GM18951 (cell line): Measurements from ENCODE around the gene SPDYC.
"Not testable (repeated sequence)": the region's sequence is repeated elsewhere in the genome, so short reads cannot be mapped to it uniquely, and the experiment has no call there.

ENCODE experiments used
- POLR2A ChIP-seq: IDR thresholded peaks from 4 replicates; pipeline ENCODE4 v1.6.1; 2011; ENCODE audit warnings: mild to moderate bottlenecking; ENCODE audit not compliant: insufficient read length, insufficient read depth; ENCODE audit errors: extremely low read depth
- in situ Hi-C: fragments of 300-500 bp; cut with MboI; formaldehyde crosslinking; loops from one replicate; pipeline ENCODE4 v1.12.0; 2022; ENCODE audit warnings: low sequenced_read_pairs, mixed read lengths, inconsistent platforms; ENCODE audit not compliant: unreplicated experiment

SPDYC gene

DNA sequence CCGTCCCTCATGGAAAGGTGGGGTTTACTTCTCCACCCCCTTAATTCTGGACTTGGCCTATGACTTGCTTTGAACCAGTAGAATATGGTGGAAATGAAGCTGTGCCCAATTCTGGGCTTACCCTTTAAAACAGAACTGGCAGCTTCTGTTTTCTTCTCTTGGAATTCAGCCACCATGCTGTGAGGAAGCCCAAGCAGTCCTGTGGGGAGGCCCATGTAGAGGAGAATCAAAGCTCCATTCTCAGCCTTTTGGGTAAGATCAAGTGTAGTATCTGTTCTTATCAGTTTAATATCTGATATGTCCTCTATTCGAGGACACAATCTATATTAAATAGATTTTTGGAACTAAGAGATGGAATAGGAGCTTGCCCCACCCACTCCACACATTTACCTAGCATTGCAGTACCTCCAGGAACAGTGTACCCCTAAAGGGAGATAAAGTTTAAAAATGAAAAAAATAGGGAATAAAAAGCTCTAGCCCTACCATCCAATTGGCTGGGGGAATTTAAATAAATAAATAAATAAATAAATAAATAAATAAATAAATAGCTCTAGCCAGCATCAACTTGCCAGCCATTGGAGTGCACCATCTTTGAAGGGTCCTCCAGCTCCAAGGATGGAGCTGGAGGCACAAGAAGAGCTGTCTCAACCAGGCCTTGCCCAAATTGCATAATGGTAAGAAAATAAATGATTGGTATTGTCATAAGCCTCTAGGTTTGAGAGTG is 22.5 kb upstream of the SPDYC start:
- in situ Hi-C loops, result no loop called here
- no peak for TF ChIP-seq POLR2A

DNA sequence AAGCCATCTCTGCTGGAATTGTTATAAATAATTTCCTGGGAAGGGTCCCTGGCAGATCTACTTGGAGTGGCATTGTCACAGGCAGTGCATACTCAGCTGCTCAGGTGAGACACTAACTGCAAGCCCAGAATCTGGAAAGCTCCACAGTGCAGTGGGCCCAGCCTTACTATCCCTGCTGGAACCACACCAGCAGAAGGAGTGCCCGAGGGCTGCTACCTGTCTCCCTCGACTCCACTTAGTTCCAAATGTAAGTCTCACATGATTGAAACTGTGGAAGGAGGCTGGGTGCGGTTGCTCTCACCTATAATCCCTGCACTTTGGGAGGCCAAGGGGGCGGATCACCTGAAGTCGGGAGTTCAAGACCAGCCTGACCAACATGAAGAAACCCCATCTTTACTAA is 21.4 kb upstream of the SPDYC start:
- in situ Hi-C loops, result no loop called here
- no peak for TF ChIP-seq POLR2A

DNA sequence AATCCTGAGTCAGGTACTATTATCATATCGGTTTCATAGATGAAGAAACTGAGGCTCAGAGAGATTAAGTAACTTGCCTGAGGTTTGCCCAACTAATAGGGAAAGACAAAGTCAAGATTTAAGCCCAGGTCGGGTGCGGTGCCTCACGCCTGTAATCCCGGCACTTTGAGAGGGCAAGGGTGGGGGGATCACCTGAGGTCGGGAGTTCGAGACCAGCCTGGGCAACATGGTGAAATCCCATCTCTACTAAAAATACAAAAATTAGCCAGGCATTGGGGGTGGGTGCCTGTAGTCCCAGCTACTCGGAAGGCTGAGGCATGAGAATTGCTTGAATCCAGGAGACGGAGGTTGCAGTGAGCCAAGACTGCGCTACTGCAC is 19.9 kb upstream of the SPDYC start:
- in situ Hi-C loops, result not testable (repeated sequence)

DNA sequence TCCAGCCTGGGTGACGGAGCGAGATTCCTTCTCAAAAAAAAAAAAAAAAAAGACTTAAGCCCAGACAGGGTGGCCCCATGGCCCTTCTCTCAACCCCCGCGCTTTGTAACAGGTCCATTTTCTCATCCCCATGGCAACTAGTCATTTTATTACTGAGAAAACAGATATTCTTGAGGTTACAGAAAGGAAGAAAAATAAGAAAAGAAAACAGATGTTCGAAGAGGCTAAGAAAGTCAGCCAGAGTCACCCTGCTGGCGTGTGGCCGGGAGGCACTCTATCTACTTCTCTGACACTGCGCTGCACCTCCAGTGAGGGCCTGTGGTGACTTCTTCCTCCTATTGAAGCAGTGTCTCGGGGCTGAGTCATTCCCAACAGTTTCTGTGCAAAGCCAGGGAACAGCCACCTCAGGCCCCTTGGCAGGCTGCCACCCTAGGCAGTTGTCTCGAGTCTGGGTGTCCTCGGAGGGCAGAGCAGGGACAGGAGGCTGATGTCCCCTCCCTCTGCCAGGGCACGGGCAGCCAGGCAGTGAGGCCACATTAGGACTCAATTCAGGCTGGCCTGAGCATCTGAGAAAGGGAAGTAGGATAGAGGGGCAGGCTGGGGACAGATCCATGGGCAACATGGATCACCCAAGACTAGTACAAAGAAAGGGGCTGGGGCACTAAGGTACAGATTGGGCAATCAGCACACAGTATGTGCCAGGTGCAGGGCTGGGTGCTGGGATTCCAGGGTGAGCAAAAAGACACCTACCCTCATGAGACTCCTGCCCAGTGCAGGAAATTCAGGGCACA is 19.3 kb upstream of the SPDYC start:
- in situ Hi-C loops, result no loop called here
- no peak for TF ChIP-seq POLR2A

DNA sequence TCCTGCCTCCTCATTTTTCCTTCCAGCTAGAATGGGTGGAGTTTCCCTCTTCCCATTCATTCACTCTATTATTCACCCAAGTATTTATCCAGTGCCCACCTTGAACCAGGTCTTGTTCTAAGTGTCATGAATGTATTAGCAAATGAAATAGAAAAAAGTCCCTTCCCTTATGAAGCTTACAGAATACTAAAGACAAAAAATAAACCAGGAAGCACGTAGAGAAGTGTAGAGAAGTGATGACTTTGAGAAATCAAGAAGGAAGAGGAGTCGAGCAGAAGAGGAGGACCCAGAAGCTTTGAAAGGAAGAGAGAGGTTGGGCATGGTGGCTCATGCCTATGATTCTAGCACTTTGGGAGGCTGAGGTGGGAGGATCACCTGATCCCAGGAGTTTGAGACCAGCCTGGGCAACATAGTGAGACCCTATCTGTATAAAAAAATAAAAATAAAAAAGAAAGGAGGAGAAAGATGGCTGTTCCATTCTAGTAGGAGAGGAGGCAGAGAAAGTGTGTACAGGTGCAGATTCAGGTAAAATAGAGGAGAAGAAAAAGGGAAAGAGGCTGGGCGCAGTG is 18.6 kb upstream of the SPDYC start:
- no peak for TF ChIP-seq POLR2A
- in situ Hi-C loops, result no loop called here

DNA sequence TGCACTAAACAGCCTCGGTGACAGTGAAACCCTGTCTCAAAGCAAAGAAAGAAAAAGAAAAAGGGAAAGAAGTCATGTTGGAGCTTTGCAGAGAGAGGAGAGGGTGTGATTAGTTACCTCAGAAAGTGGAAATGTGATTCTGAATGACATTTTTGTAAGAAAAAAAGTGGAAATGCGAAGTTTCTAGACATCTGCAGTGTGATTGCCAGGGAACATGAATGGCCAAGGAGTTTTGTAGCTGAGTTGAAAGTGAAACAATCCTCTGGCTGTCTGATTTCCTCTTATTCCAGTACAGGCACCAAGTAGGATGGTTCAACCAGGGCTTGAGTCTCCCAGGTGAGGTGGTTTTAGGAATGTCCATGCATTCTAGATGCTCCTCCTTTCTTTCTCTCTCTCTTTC is 17.9 kb upstream of the SPDYC start:
- no peak for TF ChIP-seq POLR2A
- in situ Hi-C loops, result no loop called here

DNA sequence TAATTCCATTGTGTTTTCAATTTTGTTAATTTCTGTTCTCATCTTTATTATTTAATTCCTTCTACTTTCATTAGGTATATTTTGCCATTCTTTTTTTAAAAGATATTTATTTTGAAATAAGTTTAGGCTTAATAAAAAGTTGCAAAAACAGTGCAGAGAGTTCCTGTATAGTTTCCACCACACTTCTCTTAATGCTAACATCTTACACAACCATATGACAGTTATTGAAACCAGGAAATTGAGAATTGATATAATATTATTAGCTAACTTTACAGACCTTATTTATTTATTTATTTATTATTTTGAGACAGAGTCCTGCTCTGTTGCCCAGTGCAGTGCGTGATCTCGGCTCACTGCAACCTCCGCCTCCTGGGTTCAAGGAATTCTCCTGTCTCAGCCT is 13.8 kb upstream of the SPDYC start:
- in situ Hi-C loops, result no loop called here
- no peak for TF ChIP-seq POLR2A

DNA sequence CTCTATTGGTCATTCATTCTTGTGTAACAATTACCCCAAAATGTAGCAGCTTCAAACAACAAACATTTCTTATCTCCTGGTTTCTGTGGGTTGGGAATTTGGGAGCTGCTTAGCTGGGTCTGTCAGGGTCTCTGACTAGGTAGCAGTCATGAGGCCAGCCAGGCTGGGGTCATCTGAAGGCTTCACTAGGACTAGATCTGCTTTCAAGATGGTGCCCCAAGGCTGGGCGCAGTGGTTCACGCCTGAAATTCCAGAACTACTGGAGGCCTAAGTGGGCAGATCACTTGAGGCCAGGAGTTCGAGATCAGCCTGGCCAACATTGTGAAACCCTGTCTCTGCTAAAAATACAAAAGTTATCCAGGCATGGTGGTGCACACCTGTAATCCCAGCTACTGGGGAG is 13.1 kb upstream of the SPDYC start:
- in situ Hi-C loops, result no loop called here
- no peak for TF ChIP-seq POLR2A

DNA sequence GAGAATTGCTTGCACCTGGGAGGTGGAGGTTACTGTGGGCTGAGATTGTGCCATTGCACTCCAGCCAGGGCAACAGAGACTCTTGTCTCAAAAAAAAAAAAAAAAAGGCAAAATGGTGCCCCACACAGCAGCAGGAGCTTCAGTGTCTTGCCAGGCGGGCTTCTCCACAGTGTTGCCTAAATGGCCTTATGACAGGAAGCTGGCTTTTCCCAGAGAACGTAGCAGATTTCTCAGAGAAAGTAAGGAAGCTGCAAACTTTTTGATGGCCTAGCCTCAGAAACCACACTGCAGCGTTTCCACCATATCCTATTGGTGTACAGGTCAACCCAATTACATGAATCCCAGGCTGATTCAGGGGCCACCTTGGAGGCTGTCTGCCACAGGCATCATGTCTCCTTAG is 12.7 kb upstream of the SPDYC start:
- in situ Hi-C loops, result no loop called here
- no peak for TF ChIP-seq POLR2A

DNA sequence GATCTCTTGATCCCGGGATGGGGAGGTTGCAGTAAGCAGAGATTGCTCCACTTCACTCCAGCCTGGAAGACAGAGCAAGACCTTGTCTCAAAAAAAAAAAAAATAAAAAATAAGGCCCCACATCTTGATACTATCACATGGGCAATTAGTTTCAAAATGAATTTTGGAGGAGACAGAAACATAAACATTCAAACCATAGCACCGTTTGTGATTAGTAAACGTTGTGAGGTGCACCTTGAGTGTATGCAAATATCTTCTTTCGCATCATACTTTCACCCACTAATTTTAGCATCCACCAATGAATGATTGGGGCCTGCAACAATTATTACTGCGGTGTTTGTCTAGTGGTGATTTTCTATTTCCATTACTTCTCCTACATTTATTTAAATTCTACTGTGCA is 11.0 kb upstream of the SPDYC start:
- in situ Hi-C loops, result no loop called here

DNA sequence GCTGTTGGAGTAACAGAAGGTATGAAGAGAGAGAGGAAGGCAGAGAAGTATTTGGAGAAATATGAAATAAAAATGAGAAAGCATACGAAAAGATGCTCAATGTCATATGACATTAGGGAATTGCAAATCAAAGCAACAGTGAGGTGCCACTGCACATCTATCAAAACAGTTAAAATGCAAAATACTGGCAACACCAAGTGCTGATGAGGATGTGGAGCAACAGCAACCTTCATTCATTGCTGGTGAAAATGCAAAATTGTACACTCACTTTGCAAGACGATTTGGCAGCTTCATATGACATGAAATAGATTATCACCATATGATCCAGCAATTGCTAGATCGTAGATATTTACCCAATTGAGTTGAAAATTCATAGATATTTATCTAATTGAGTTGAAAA is 9.4 kb upstream of the SPDYC start:
- TF ChIP-seq POLR2A, result no peak
- in situ Hi-C loops, result no loop called here

More for the DNA sequence above, 11.0 kb upstream of the SPDYC start:
- no peak for TF ChIP-seq POLR2A

DNA sequence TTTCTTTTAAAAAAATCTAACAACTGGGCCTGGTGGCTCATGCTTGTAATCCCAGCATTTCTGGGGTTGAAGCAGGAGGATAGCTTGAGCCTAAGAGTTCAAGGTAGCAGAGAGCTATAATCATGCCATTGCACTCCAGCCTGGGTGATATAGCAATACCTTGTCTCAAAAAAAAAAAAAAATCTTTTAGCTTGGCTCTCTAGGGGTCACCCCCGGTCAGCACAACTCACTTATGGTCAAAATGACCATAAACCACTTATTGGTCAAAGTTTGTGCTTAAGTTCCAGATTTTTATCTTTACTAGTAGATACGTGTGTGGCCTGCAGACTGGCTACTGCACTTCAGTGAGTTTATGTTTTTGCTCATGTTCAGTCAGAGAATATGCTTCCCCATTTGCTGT is 6.3 kb upstream of the SPDYC start:
- in situ Hi-C loops, result no loop called here
- no peak for TF ChIP-seq POLR2A

DNA sequence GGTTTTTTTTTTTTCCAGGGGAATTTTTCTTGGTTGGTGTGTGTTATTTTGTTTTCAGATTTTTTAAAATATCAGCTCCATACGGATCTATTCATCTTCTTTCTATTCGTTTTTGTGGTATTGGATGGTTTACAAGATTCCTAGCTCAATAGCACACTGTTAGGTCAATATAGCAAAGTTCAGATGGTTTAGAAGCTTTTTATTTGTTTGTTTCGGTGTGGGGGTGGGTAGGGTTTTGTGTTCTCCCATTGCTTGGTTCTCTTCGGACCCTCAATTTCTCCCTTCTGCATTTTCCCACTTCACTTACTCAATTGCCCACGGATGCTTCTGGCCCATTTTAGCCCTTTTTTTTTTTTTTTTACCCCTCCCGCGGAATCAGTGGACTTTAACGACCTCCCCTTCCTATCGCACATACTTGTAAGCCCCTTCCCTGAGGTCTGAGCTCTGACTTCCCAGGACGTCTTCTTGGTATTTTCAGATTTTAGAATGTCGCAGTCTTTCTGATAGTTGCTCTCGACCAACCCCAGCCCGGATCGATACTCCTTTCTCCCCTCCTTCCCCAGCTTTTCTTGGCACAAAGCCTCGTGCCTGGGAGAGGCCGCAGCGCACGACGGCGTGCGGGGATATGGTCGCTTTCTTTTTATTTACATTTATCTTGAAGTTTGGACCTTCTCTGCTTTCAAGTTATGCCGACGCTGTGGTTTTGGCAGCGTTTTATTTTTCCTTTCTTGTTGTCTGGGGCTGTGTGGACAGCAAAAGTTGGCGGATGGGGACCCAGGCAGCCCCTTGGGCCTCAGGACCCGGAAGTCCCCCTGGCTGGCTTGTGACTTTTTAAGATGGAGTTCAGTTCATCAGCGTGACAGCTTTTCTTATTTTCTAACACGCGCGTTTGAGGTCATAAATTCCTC is 4.4 kb upstream of the SPDYC start:
- in situ Hi-C loops, result no loop called here
- no peak for TF ChIP-seq POLR2A

DNA sequence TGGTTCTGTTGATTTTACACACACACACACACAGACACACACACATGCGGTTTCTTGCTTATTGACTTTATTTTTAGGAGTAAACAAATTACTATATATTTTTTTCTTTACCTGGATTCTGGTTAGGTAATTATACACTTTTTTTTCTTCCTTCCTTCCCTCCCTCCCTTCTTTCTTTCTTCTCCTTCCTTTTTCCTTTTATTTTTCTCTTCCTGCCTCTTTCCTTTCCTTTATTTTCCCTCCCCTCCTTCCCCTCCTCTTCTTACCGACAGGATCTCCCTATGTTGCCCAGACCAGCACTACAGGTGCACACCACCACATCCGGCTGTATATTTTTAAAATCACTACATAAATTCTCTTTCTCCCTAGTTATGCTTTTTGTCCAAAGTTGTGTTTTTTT is 3.1 kb upstream of the SPDYC start:
- TF ChIP-seq POLR2A, result no peak
- in situ Hi-C loops, result no loop called here

DNA sequence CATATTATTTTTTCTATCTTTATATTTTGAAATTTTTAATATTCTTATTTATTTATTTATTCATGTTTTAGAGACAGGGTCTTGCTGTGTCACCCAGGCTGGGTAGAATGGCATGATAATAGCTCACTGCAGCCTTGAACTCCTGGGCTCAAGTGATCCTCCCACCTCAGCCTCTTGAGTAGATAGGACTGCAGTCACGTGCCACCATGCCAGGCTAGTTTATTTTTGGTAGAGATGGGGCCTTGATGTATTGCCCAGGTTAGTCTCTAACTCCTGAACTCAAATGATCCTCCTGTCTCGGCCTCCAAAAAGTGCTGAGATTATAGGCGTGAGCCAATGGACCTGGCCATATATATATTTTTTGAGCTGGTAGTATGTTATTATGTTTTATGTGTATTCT is 2.4 kb upstream of the SPDYC start:
- in situ Hi-C loops, result no loop called here
- no peak for TF ChIP-seq POLR2A
